Fibroblast of lung (primary cell): Measurements from ENCODE around the gene POU3F1. TPM values are rescaled to one million over a fixed set of nuclear protein-coding genes. Genes with fewer than 3 reads are reported as not detected.

ENCODE experiments used
- DNase-seq, 2 donors: peaks; one replicate each; pipeline versions ENCODE4 v3.0.0 to v3.0.0-alpha.2; 2010; ENCODE audit warnings: low read depth in 2 of 2
- H2AFZ ChIP-seq: 2 replicates; pipeline ENCODE4 v1.5.1; 2012; ENCODE audit warnings: low read length, control low read depth, inconsistent platforms
- H3K27ac ChIP-seq: 2 replicates; pipeline ENCODE4 v1.5.1; 2011; ENCODE audit warnings: low read length, control low read depth; ENCODE audit not compliant: insufficient read depth
- H3K27me3 ChIP-seq: 2 replicates; pipeline ENCODE4 v1.5.1; 2011; ENCODE audit warnings: mild to moderate bottlenecking, low read length; ENCODE audit not compliant: control insufficient read depth, insufficient read depth
- H3K36me3 ChIP-seq: 2 replicates; pipeline ENCODE4 v1.5.1; 2011; ENCODE audit warnings: low read length; ENCODE audit not compliant: control insufficient read depth, insufficient read depth
- H3K4me1 ChIP-seq: 2 replicates; pipeline ENCODE4 v1.5.1; 2011; ENCODE audit warnings: low read length; ENCODE audit not compliant: control insufficient read depth, insufficient read depth; ENCODE audit errors: extremely low read depth
- H3K4me2 ChIP-seq: 2 replicates; pipeline ENCODE4 v1.5.1; 2011; ENCODE audit warnings: low read length, control low read depth; ENCODE audit not compliant: insufficient read depth; ENCODE audit errors: extremely low read depth
- H3K4me3 ChIP-seq, 4 experiments: fragments of 200-600 bp in 1 of 4; sonication (generic) in 1 of 4; replicated peaks in 1 of 4; 2 replicates each; pipeline ENCODE4 v1.5.1; 2011 to 2016; ENCODE audit warnings: low read length in 4 of 4, low read depth in 3 of 4, mild to moderate bottlenecking in 3 of 4, control low read depth in 2 of 4, inconsistent platforms in 1 of 4, mixed read lengths in 1 of 4; ENCODE audit not compliant: insufficient read depth in 1 of 4; ENCODE audit errors: control extremely low read depth in 1 of 4
- H3K79me2 ChIP-seq: 2 replicates; pipeline ENCODE4 v1.5.1; 2012; ENCODE audit warnings: mild to moderate bottlenecking, low read length, inconsistent platforms; ENCODE audit not compliant: control insufficient read depth, insufficient read depth
- H3K9ac ChIP-seq: 2 replicates; pipeline ENCODE4 v1.5.1; 2011; ENCODE audit warnings: mild to moderate bottlenecking, low read length, control low read depth; ENCODE audit not compliant: insufficient read depth
- H3K9me3 ChIP-seq: 2 replicates; pipeline ENCODE4 v1.5.1; 2012; ENCODE audit warnings: low read depth, low read length; ENCODE audit not compliant: control insufficient read depth, insufficient read depth
- H4K20me1 ChIP-seq: 2 replicates; pipeline ENCODE4 v1.5.1; 2011; ENCODE audit warnings: low read length; ENCODE audit not compliant: control insufficient read depth, insufficient read depth; ENCODE audit errors: extremely low read depth
- CTCF ChIP-seq, 2 donors: IDR thresholded peaks in 1 of 2; conservative IDR thresholded peaks in 1 of 2; 1 replicate in 1 of 2; 2 replicates in 1 of 2; pipeline ENCODE4 v1.5.1; 2011 to 2012; ENCODE audit warnings: low read length in 2 of 2, control low read depth in 1 of 2, inconsistent platforms in 1 of 2, low read depth in 1 of 2, mild to moderate bottlenecking in 1 of 2
- EZH2 ChIP-seq: IDR thresholded peaks from 2 replicates; pipeline ENCODE4 v1.5.1; 2012; ENCODE audit warnings: low read length, control low read depth, mild to moderate bottlenecking; ENCODE audit errors: missing control alignments
- polyA plus RNA-seq, 2 donors: library from polyadenylated mRNA; depleted of rRNA in 1 of 2; stranded (reverse) in 1 of 2; unstranded in 1 of 2; fragments of >200 nt; gene quantifications; 2 replicates each; pipeline ENCODE4 v1.2.1, GENCODE V29; 2011 to 2012; ENCODE audit warnings: missing spikeins in 1 of 2
- total RNA-seq: library from RNA; depleted of rRNA; stranded (reverse); fragments of >200 nt; gene quantifications from 2 replicates; pipeline ENCODE4 v1.2.1, GENCODE V29; 2014

The POU3F1 gene
- total and polyA plus RNA-seq, 2 donors (not counting 1 experiment from before 2014, with no cell fraction given) = under 0.01 TPM; not detected in 1

DNA sequence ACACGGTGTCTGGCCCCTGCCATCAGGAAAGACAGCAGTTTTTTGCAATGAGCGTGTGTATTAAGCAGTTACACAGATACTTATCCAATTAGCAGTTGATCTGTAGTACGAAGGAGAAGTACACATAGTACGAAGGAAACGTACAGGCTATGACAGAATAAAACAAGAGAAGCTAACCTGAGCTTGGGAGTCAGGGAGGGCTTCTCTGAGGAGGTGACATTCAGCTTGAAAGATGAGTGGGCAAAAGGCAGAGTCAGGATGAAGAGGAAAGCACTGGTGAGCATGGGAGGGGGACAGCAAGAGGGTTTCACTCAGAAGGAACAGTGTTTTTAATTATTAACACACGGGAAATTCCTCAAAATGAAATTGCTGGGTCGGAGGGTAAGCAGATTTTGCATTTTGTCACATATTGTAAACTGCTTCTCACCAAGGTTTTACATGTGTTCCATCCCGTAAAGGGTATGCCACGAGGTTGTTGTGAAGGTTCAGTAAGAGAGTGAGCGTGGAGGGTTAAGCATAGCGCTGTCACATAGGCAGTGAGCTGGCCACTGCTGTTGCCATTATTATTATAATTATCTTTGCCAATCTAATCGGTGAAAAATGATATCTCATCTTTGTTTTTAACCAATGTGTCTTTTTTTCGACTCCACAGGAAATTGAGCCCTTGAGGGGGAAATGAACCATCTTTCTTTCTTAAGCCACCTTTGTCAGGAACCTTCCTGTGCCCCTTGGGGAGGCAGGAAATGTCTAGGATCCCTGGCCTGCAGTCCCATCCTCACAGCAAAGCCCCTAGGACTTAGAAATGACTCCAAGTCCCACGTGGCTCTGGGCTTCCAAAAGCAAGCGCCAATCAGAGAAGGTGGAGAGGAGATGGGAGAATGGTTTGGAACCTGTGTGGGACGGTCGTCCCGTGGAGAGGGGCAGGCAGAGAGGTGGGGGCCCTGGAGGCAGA is 47.3 kb upstream of the POU3F1 start:
- H3K4me1 ChIP-seq = no peaks in the 10 kb centered on the region
- no peak overlapping the region for H3K9ac ChIP-seq
- DNase-seq = no peak
- no peak overlapping the region for H3K4me2 ChIP-seq
- H3K79me2 ChIP-seq = no peaks in the 10 kb centered on the region
- no peaks in the 10 kb centered on the region for H3K36me3 ChIP-seq
- H3K27ac ChIP-seq = no peak overlapping the region
- H3K27me3 ChIP-seq = no peaks in the 10 kb centered on the region
- TF ChIP-seq CTCF (conservative IDR thresholded peaks at IDR 0.05 in 1 of 2, IDR thresholded peaks at IDR 0.05 in 1 of 2; ENCODE audit: low read depth in 1 of 2, low read length in 2 of 2) = no peak
- no peak overlapping the region for H2AFZ ChIP-seq
- no peaks in the 10 kb centered on the region for H3K9me3 ChIP-seq
- no peaks in the 10 kb centered on the region for H4K20me1 ChIP-seq
- no peak overlapping the region for H3K4me3 ChIP-seq

DNA sequence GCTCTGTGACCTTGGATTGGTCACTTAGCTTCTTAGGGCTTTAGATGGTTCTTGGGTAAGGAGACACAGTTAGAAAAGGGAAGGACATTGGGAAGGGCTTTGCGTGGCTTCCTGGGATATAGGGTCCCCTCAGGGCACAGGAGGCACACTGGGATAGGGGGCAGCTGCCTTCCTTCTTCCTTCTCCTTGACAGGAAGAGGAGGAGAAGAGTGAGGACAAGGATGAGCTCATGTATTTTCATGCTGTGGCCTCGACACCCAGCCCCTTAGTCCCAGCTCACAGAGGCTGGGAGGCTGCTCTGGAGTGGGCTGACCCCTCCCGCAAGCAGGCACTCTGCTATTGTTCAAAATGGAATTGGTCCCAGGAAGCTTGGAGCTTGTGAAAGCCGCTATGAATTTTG is 45.7 kb upstream of the POU3F1 start:
- no peaks in the 10 kb centered on the region for H3K79me2 ChIP-seq
- no peaks in the 10 kb centered on the region for H3K36me3 ChIP-seq
- H3K27ac ChIP-seq = no peak overlapping the region
- H3K4me2 ChIP-seq = no peak overlapping the region
- no peak overlapping the region for H2AFZ ChIP-seq
- no peaks in the 10 kb centered on the region for H4K20me1 ChIP-seq
- DNase-seq = no peak
- H3K9me3 ChIP-seq = no peaks in the 10 kb centered on the region
- TF ChIP-seq CTCF (conservative IDR thresholded peaks at IDR 0.05 in 1 of 2, IDR thresholded peaks at IDR 0.05 in 1 of 2; ENCODE audit: low read depth in 1 of 2, low read length in 2 of 2) = no peak
- TF ChIP-seq EZH2 = no peak
- H3K4me3 ChIP-seq = no peak overlapping the region
- H3K27me3 ChIP-seq = no peaks in the 10 kb centered on the region
- no peak overlapping the region for H3K9ac ChIP-seq
- no peaks in the 10 kb centered on the region for H3K4me1 ChIP-seq

DNA sequence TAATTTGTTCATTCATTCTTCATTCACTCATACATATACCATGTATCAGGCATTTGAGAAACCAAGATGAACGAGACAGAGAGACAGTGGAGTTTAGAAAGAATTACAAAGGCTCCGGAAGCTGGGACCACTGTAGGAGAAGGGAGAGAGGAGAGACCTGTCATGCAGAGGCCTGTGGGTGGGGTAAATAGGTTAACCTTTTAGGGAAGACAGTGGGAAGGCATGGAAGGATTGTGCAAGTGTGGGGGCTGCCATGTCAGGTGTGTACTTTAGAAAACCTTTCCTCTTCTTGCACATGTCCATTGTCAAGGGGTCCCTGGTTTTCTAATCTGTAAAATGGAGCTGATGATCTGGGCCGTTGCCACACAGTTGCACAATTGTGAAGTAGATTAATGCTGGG is 44.2 kb upstream of the POU3F1 start:
- no peaks in the 10 kb centered on the region for H3K9me3 ChIP-seq
- no peak overlapping the region for H3K27ac ChIP-seq
- H2AFZ ChIP-seq = no peak overlapping the region
- no peaks in the 10 kb centered on the region for H4K20me1 ChIP-seq
- no peak for DNase-seq
- no peaks in the 10 kb centered on the region for H3K27me3 ChIP-seq
- no peaks in the 10 kb centered on the region for H3K79me2 ChIP-seq
- H3K4me3 ChIP-seq = no peak overlapping the region
- H3K9ac ChIP-seq = no peak overlapping the region
- no peaks in the 10 kb centered on the region for H3K4me1 ChIP-seq
- H3K4me2 ChIP-seq = no peak overlapping the region
- no peaks in the 10 kb centered on the region for H3K36me3 ChIP-seq
- no peak for TF ChIP-seq CTCF (conservative IDR thresholded peaks at IDR 0.05 in 1 of 2, IDR thresholded peaks at IDR 0.05 in 1 of 2; ENCODE audit: low read depth in 1 of 2, low read length in 2 of 2)
- TF ChIP-seq EZH2 = no peak
